OCI-LY7 (cell line): Measurements from ENCODE around the gene HIVEP3. TPM values are rescaled to one million over a fixed set of nuclear protein-coding genes. Genes with fewer than 3 reads are reported as not detected.

Source experiments
- BruUV-seq: library from RNA; stranded (reverse); fragments of 400-500 nt; replicated peaks from 2 replicates; lab custom pipeline; 2021; lab: Mats Ljungman, UMichigan
- CTCF ChIA-PET: fragments of 300-600 bp; sonication (Branson Sonifier 250); formaldehyde crosslinking; loops from one replicate; lab custom pipeline; 2022; ENCODE audit warnings: antibody characterized with exemption; ENCODE audit not compliant: unreplicated experiment; lab: Charles Lee
- POLR2A ChIA-PET: fragments of 300-600 bp; sonication (Branson Sonifier 250); formaldehyde crosslinking; loops from one replicate; lab custom pipeline; 2022; ENCODE audit warnings: antibody characterized with exemption; lab: Charles Lee
- DNase-seq: peaks from one replicate; pipeline ENCODE4 v3.0.0-alpha.2; 2015; ENCODE audit warnings: low spot score
- H2AFZ ChIP-seq: fragments of 200-600 bp; sonication (generic), shearing (Covaris generic); 2 replicates; pipeline ENCODE4 v1.6.1; 2014; ENCODE audit warnings: mild to moderate bottlenecking, antibody characterized with exemption, low read length, moderate library complexity
- H3K27ac ChIP-seq: fragments of 200-600 bp; sonication (generic); 2 replicates; pipeline ENCODE4 v1.5.1; 2014; ENCODE audit warnings: mixed run types, low read depth, mild to moderate bottlenecking, moderate library complexity, low read length, inconsistent platforms; ENCODE audit not compliant: poor library complexity, severe bottlenecking
- H3K36me3 ChIP-seq: fragments of 200-600 bp; sonication (generic); 2 replicates; pipeline ENCODE4 v1.6.1; 2014; ENCODE audit warnings: mild to moderate bottlenecking, antibody characterized with exemption, low read length, moderate library complexity, mixed read lengths; ENCODE audit not compliant: insufficient read depth
- H3K4me1 ChIP-seq: fragments of 200-600 bp; sonication (generic); 2 replicates; pipeline ENCODE4 v1.5.1; 2014; ENCODE audit warnings: mild to moderate bottlenecking, low read length; ENCODE audit not compliant: insufficient read depth, poor library complexity, severe bottlenecking
- H3K4me2 ChIP-seq: fragments of 200-600 bp; sonication (generic); 2 replicates; pipeline ENCODE4 v1.6.1; 2014; ENCODE audit warnings: mild to moderate bottlenecking, low read length
- H3K4me3 ChIP-seq: fragments of 200-600 bp; sonication (generic); 2 replicates; pipeline ENCODE4 v1.5.1; 2014; ENCODE audit warnings: mild to moderate bottlenecking, low read depth, low read length; ENCODE audit not compliant: poor library complexity, severe bottlenecking
- H3K79me2 ChIP-seq: fragments of 200-600 bp; sonication (generic); 2 replicates; pipeline ENCODE4 v1.6.1; 2016; ENCODE audit warnings: low read depth, mild to moderate bottlenecking, low read length, moderate library complexity, mixed read lengths; ENCODE audit not compliant: insufficient read depth
- H3K9me2 ChIP-seq: fragments of 200-600 bp; sonication (generic); 2 replicates; pipeline ENCODE4 v1.6.1; 2016; ENCODE audit warnings: mild to moderate bottlenecking, low read length, mixed read lengths; ENCODE audit not compliant: insufficient read depth
- H3K9me3 ChIP-seq: fragments of 200-600 bp; sonication (generic); 2 replicates; pipeline ENCODE4 v1.6.1; 2014; ENCODE audit warnings: mild to moderate bottlenecking, mixed run types, low read length, mixed read lengths
- H4K20me1 ChIP-seq: fragments of 200-600 bp; sonication (generic); 2 replicates; pipeline ENCODE4 v1.6.1; 2014; ENCODE audit warnings: mild to moderate bottlenecking, antibody characterized with exemption, low read length, moderate library complexity, mixed read lengths; ENCODE audit not compliant: insufficient read depth
- EZH2phosphoT487 ChIP-seq: fragments of 200-600 bp; sonication (generic); IDR thresholded peaks from 2 replicates; pipeline ENCODE4 v1.6.1; 2018; ENCODE audit warnings: low read depth, borderline replicate concordance, mild to moderate bottlenecking, mixed run types, antibody characterized with exemption, low read length, moderate library complexity, mixed read lengths
- intact Hi-C: fragments of 100-400 bp; cut with micrococcal nuclease; formaldehyde crosslinking; loops from one replicate; pipeline ENCODE4 v1.10.0; 2022; ENCODE audit not compliant: unreplicated experiment
- total RNA-seq, 2 experiments: library from RNA; depleted of rRNA in 1 of 2; stranded (reverse); fragments of >200 nt in 1 of 2; shearing (Covaris generic) in 1 of 2; gene quantifications; 2 replicates each; pipeline ENCODE4 v1.2.3, GENCODE V29; 2014 to 2022
- TF ChIP-seq, protein P1 (sequence below): fragments of 200-600 bp; sonication (generic); conservative IDR thresholded peaks from 2 replicates; pipeline ENCODE4 v1.5.1; 2014; ENCODE audit warnings: mild to moderate bottlenecking, antibody characterized with exemption, low read length, moderate library complexity, mixed read lengths

The HIVEP3 gene
- total RNA-seq, 2 experiments from 2014 or later: 0.53 to 0.60 TPM

DNA sequence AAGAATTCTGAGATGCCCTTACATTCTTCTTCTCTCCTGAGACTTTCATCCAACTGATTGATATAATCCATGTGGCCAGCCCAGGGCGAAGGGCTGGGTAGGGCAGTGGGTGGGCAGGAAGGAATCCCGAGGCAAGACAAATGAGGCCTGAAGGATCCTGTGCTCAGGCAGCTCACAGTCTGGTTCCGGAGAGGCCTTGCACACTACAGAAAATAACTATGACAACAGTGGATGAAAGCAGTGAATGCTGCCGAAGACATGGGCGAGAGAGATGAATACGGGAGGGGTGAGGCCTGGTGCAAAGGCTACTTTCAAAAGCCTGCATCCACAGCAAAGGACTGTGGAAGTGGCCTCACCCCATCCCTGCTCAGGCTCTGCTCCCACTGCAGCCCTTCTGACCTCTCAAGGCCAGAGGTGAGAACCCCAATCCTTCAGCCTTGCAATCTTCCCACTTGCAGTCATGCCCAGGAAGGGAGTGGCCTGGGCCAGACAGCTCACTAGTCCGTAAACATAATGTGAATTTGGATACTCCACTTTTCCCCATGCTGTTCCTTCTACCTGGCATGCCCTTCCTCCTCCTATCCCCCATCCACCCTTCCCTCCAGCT lies 250.6 kb downstream of the HIVEP3 start:
- H4K20me1 ChIP-seq: no peaks in the 10 kb centered on the region
- no TSS peak for BruUV-seq
- ChIA-PET POLR2A (interaction anchor here (0.6 to 1.5 kb wide), 2 partner anchors 10 to 442 kb away, joined by 4 to 5 read pairs; no protein-coding TSS in a partner anchor), CTCF (no interaction called here)
- intact Hi-C loops: no loop called here
- H3K4me1 ChIP-seq: peaks cover 44% of the 10 kb centered on the region
- H3K79me2 ChIP-seq: no peaks in the 10 kb centered on the region
- no peak overlapping the region for H3K4me2 ChIP-seq
- H3K9me3 ChIP-seq: no peaks in the 10 kb centered on the region
- no peaks in the 10 kb centered on the region for H3K36me3 ChIP-seq
- H3K27ac ChIP-seq: no peak overlapping the region
- DNase-seq: no peak
- no peak overlapping the region for H3K4me3 ChIP-seq
- H2AFZ ChIP-seq: no peak overlapping the region
- TF ChIP-seq, protein P1, sequence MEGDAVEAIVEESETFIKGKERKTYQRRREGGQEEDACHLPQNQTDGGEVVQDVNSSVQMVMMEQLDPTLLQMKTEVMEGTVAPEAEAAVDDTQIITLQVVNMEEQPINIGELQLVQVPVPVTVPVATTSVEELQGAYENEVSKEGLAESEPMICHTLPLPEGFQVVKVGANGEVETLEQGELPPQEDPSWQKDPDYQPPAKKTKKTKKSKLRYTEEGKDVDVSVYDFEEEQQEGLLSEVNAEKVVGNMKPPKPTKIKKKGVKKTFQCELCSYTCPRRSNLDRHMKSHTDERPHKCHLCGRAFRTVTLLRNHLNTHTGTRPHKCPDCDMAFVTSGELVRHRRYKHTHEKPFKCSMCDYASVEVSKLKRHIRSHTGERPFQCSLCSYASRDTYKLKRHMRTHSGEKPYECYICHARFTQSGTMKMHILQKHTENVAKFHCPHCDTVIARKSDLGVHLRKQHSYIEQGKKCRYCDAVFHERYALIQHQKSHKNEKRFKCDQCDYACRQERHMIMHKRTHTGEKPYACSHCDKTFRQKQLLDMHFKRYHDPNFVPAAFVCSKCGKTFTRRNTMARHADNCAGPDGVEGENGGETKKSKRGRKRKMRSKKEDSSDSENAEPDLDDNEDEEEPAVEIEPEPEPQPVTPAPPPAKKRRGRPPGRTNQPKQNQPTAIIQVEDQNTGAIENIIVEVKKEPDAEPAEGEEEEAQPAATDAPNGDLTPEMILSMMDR: no peak
- no peak for TF ChIP-seq EZH2phosphoT487
- H3K9me2 ChIP-seq: no peaks in the 10 kb centered on the region

DNA sequence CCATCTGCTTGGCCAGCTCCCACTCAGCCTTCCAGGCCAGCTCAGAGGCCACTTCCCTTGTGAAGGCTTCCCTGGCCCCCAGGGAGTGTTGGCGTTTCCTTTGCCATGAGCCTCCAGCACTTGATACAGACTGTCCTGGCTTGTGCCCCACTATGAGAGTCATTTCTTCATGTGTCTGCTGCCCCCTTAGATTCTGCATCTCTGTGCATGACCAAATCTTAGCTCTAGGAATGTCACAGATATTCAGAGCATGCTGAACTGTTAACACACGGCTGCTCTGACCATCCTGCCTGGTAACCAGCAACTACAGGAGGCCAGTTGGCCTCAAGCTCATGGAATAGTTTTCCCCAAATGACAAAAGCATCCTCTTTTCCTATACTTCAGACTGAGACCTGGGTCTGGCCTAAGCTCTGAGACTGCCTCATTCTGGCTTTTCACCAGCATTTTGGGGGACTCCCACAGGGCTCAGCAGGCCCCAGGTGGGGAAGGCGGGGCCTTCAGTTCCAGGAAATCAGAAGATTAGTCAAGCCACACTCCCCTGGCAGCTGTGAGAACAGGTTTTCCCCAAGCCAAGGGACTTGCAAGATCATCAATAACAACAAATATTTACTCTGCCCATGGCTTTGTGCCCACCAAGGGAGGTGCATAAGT lies 251.6 kb downstream of the HIVEP3 start:
- CTCF ChIA-PET: no interaction called here
- H3K27ac ChIP-seq: peak overlapping the region; percentile 27
- intact Hi-C loops: no loop called here
- no peaks in the 10 kb centered on the region for H4K20me1 ChIP-seq
- peak overlapping the region; percentile 51 for H3K4me2 ChIP-seq
- peak; percentile 71 for DNase-seq
- peak overlapping the region; percentile 35 for H2AFZ ChIP-seq
- no peaks in the 10 kb centered on the region for H3K36me3 ChIP-seq
- no peaks in the 10 kb centered on the region for H3K9me3 ChIP-seq
- H3K4me3 ChIP-seq: no peak overlapping the region
- no peaks in the 10 kb centered on the region for H3K79me2 ChIP-seq
- POLR2A ChIA-PET: interaction anchor here (1.5 kb wide), 1 partner anchor 9 kb away, joined by 4 read pairs; no protein-coding TSS in a partner anchor
- no TSS peak for BruUV-seq
- H3K9me2 ChIP-seq: no peaks in the 10 kb centered on the region
- TF ChIP-seq EZH2phosphoT487: no peak
- TF ChIP-seq, protein P1: no peak
- H3K4me1 ChIP-seq: peaks cover 34% of the 10 kb centered on the region
